MCF 10A (cell line): ENCODE measurements around the gene CCDC47. TPM values are rescaled to one million over a fixed set of nuclear protein-coding genes. Genes with fewer than 3 reads are reported as not detected.

Experiments
- BruUV-seq: library from RNA; stranded (reverse); fragments of 400-500 nt; replicated peaks from 2 replicates; lab custom pipeline; 2021; lab: Mats Ljungman, UMichigan
- CTCF ChIA-PET: fragments of 300-600 bp; sonication (Branson Sonifier 250); formaldehyde crosslinking; extraction: SDS; loops from one replicate; lab custom pipeline; 2021; ENCODE audit warnings: antibody characterized with exemption, inconsistent platforms; lab: Yijun Ruan, JAX
- POLR2A ChIA-PET: fragments of 300-600, 350-650 bp; sonication (Branson Sonifier 250); formaldehyde crosslinking; extraction: SDS; loops from one replicate; lab custom pipeline; 2020; ENCODE audit warnings: antibody characterized with exemption, inconsistent platforms; lab: Yijun Ruan, JAX
- DNase-seq: peaks from one replicate; pipeline ENCODE4 v3.0.0-alpha.2; 2018; ENCODE audit not compliant: unreplicated experiment
- H3K27ac Mint-ChIP-seq: one replicate; pipeline ENCODE4 v1.8.0; 2022; ENCODE audit warnings: mild to moderate bottlenecking, low read depth, mixed read lengths; ENCODE audit not compliant: unreplicated experiment
- H3K27me3 Mint-ChIP-seq: one replicate; pipeline ENCODE4 v1.8.0; 2022; ENCODE audit warnings: mixed read lengths; ENCODE audit not compliant: insufficient read depth, unreplicated experiment
- H3K36me3 Mint-ChIP-seq: one replicate; pipeline ENCODE4 v1.8.0; 2022; ENCODE audit warnings: mild to moderate bottlenecking, moderate library complexity, mixed read lengths; ENCODE audit not compliant: insufficient read depth, unreplicated experiment
- H3K4me1 Mint-ChIP-seq: one replicate; pipeline ENCODE4 v1.8.0; 2022; ENCODE audit warnings: mixed read lengths; ENCODE audit not compliant: insufficient read depth, unreplicated experiment
- H3K4me3 Mint-ChIP-seq: one replicate; pipeline ENCODE4 v1.8.0; 2022; ENCODE audit warnings: mild to moderate bottlenecking, moderate library complexity, mixed read lengths; ENCODE audit not compliant: unreplicated experiment
- H3K9me3 Mint-ChIP-seq: one replicate; pipeline ENCODE4 v1.8.0; 2022; ENCODE audit warnings: mixed read lengths; ENCODE audit not compliant: unreplicated experiment
- intact Hi-C: fragments of 100-400 bp; cut with micrococcal nuclease; formaldehyde crosslinking; loops from 2 replicates; pipeline ENCODE4 v1.14.1; 2022
- total RNA-seq: library from RNA; stranded (reverse); gene quantifications from 2 replicates; pipeline ENCODE4 v1.2.3, GENCODE V29; 2022
- TF ChIP-seq, protein P1 (sequence below): fragments of 200-600 bp; IDR thresholded peaks from one replicate; pipeline ENCODE4 v1.8.0; 2022; ENCODE audit warnings: antibody characterized with exemption, mild to moderate bottlenecking; ENCODE audit not compliant: unreplicated experiment

Gene CCDC47
- total RNA-seq, 1 experiment from 2014 or later = 114 TPM

DNA sequence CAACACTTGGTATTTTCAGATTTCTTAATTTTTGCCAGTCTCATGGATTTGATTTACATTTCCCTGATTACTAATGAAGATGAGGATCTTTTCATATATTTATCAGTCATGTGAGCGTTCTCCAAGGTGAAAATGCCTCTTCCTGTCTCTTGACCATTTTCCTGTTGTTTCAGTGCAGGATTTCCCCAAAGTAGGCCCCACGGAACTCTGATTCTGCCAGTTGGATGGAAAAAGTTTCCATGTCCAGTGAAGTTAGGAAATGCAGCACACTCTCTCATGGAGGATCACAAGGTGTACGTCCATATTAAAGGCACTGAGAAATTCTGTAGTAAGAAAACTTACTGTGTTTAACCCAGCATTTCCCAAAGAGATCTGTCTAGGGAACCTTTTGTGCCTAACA, 57.0 kb downstream of the CCDC47 start:
- no peak overlapping the region for H3K4me3 Mint-ChIP-seq
- no peaks in the 10 kb centered on the region for H3K9me3 Mint-ChIP-seq

GRCh38 chr17:63714550-63715277, 58.7 kb downstream of the CCDC47 start:
- Mint-ChIP-seq H3K36me3 (peaks cover 48% of the 10 kb centered on the region), H3K4me1 (no peaks in the 10 kb centered on the region), H3K9me3 (no peaks in the 10 kb centered on the region), H3K4me3 (no peak overlapping the region), H3K27ac (no peak overlapping the region), H3K27me3 (no peaks in the 10 kb centered on the region)
- no peak for DNase-seq
- POLR2A ChIA-PET = interaction anchor here (0.6 kb wide), 1 partner anchor 323 kb away, joined by 3 read pairs; no protein-coding TSS in a partner anchor
- no TSS peak for BruUV-seq
- intact Hi-C loops = no loop called here
- TF ChIP-seq, protein P1, sequence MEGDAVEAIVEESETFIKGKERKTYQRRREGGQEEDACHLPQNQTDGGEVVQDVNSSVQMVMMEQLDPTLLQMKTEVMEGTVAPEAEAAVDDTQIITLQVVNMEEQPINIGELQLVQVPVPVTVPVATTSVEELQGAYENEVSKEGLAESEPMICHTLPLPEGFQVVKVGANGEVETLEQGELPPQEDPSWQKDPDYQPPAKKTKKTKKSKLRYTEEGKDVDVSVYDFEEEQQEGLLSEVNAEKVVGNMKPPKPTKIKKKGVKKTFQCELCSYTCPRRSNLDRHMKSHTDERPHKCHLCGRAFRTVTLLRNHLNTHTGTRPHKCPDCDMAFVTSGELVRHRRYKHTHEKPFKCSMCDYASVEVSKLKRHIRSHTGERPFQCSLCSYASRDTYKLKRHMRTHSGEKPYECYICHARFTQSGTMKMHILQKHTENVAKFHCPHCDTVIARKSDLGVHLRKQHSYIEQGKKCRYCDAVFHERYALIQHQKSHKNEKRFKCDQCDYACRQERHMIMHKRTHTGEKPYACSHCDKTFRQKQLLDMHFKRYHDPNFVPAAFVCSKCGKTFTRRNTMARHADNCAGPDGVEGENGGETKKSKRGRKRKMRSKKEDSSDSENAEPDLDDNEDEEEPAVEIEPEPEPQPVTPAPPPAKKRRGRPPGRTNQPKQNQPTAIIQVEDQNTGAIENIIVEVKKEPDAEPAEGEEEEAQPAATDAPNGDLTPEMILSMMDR = no peak
- CTCF ChIA-PET = interaction anchor here (0.5 to 0.7 kb wide), 5 partner anchors 67 to 1578 kb away, joined by 3 read pairs; no protein-coding TSS in a partner anchor

More for the DNA sequence above, 57.0 kb downstream of the CCDC47 start:
- H3K36me3 Mint-ChIP-seq = peaks cover 51% of the 10 kb centered on the region
- DNase-seq = no peak
- H3K27me3 Mint-ChIP-seq = no peaks in the 10 kb centered on the region
- TF ChIP-seq, protein P1 = no peak
- CTCF ChIA-PET = interaction anchor here (0.5 kb wide), 1 partner anchor 118 kb away, joined by 6 read pairs; no protein-coding TSS in a partner anchor
- POLR2A ChIA-PET = interaction anchor here (1.2 kb wide), 1 partner anchor 25 kb away, joined by 3 read pairs; no protein-coding TSS in a partner anchor
- no TSS peak for BruUV-seq
- no peak overlapping the region for H3K27ac Mint-ChIP-seq
- no peaks in the 10 kb centered on the region for H3K4me1 Mint-ChIP-seq
- intact Hi-C loops = no loop called here

GRCh38 chr17:63709110-63709509, 64.3 kb downstream of the CCDC47 start:
- TF ChIP-seq, protein P1 = no peak
- BruUV-seq = no TSS peak
- Mint-ChIP-seq H3K27ac (no peak overlapping the region), H3K36me3 (peaks cover 61% of the 10 kb centered on the region), H3K4me1 (no peaks in the 10 kb centered on the region), H3K4me3 (no peak overlapping the region), H3K9me3 (no peaks in the 10 kb centered on the region), H3K27me3 (no peaks in the 10 kb centered on the region)
- intact Hi-C loops = no loop called here
- DNase-seq = no peak
- CTCF ChIA-PET = interaction anchor here (0.6 kb wide), 1 partner anchor 148 kb away, joined by 3 read pairs; no protein-coding TSS in a partner anchor
- POLR2A ChIA-PET = no interaction called here

DNA sequence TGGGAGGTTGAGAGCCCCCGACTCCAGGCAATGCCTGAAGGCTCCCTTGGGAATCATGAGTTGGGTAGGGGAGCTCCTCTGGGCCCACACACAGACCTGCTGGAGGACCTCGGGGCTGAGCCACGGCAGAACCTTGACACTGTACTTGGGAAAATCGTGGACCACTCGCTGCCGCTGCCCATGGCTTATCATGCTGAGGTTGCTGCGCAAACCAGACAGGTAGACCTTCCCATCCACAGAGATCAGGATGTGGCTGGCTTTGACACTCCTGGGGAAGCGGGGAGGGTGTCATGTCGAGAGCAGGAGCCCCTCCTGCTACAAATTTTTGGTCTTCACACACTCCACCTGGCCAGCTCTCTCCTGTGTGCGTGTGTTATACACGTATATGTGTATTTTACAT, 66.2 kb downstream of the CCDC47 start:
- no TSS peak for BruUV-seq
- Mint-ChIP-seq H3K4me3 (no peak overlapping the region), H3K9me3 (no peaks in the 10 kb centered on the region), H3K4me1 (no peaks in the 10 kb centered on the region), H3K36me3 (peaks cover 59% of the 10 kb centered on the region), H3K27ac (no peak overlapping the region), H3K27me3 (no peaks in the 10 kb centered on the region)
- intact Hi-C loops = no loop called here
- CTCF ChIA-PET = interaction anchor here (0.9 kb wide), 1 partner anchor 19 kb away, joined by 3 read pairs; no protein-coding TSS in a partner anchor
- TF ChIP-seq, protein P1 = no peak
- DNase-seq = no peak
- POLR2A ChIA-PET = no interaction called here
